NCI-H748 (cell line): Measurements from ENCODE around the gene CRIP2.
A peak's percentile ranks its signal among the peaks of the same experiment; 100 is the strongest.

Experiments
- DNase-seq: peaks from one replicate; lab custom pipeline; 2025; ENCODE audit not compliant: unreplicated experiment; lab: John Stamatoyannopoulos, UW

CRIP2 gene

DNA sequence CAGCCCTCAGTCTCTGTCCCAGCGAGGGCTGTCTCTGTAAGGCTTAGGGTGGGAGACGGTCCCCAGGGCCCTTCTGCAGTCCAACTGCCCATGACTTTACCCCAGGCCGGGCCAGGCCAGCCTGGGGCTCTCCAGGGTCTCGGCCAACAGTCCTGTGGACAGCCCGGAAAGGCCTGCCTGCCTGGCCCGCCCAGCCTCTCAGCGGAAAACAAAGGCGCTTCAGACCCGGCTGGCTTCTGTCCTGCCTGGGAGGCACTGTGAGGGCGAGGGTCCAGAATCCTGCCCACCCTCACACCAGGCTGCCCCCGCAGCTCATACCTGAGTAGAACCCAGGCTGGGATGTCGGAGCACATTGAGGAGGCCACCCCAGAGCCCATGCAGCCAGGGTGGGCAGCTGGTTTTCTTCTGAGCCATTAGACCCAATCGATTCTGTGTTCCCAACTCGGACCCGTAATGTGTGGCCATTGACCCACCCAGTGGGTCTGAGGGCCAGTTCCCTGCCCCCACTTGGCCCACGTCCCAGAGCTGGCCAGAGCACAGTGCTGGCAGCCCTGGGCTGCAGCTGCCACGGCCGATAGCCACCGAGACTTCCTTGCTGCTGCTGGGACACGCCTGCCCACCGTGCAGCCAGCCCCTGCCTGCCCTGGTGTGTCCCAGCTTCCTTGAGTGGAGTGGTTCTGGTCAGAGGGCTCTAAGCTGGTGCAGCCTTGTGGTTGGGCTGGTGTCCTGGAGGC, 1.6 kb downstream of the CRIP2 start:
- DNase-seq = no peak

DNA sequence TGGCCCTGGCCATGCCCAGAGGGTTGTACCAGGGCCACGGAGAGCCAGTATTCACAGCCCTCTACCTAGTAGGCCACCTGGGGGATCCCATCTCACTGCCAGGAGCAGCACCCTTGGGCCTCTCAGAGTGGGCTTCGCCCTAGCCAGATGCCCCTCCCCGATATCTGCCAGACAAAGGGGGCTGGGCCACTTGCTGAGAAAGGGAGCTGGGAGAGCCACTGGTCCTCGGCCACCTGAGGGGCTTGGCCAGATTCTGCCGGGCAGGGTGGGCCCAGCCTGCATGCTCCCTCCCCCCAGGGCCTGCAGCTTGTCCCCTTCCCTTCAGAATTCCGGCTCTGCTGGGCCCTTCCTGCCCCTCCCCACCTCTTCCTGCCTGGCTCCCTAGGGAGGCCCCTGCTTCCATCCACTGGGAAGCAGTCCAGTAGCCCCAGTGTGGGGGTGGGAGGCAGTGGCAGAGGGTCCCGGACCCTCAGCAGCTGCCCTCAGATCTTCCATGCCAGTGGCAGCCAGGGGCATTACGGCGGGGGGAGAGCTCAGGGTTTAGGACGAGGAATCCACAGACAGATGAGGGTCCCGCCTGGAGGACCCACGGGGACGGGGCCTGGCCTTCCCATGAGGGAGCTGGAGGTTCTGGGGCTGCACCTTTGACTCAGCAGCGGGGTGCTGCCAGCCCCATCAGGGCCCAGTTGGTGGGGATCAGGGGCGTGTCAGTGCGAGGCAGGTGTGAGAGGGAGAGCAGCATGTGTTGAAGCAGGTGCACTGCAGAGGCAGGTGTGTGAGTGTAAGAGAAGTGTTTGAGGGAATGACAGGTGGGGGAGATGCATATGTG, 2.4 kb downstream of the CRIP2 start:
- DNase-seq = no peak

DNA sequence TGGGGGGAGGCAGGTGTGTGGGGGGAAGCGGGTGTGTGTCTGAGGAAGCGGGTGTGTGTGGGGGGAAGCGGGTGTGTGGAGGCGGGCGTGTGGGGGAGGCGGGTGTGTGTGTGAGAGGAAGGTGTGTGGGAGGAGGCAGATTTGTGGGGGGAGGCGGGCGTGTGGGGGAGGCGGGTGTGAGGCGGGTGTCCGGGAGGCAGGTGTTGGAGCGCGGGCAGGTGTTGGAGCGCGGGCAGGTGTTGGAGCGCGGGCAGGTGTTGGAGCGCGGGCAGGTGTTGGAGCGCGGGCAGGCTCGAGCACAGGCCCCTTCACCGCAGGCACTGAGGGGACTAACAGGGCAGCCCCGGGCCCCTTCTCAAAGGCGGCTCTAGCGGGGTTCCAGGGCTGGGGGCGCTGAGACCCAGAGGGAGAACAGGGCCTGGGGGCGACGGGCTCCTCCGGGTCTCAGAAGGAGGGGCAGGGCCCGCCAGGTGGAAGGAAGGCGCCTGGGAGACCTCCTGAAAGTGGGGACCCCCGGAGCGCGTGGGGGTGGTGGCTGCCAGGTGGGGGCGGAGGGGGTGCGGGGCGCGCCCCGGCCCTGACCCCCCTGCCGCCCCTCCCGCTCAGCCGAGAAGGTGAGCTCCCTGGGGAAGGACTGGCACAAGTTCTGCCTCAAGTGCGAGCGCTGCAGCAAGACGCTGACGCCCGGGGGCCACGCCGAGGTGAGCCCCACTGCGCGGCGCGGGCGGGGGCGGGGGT, 3.2 kb downstream of the CRIP2 start:
- DNase-seq = peak; percentile 38

DNA sequence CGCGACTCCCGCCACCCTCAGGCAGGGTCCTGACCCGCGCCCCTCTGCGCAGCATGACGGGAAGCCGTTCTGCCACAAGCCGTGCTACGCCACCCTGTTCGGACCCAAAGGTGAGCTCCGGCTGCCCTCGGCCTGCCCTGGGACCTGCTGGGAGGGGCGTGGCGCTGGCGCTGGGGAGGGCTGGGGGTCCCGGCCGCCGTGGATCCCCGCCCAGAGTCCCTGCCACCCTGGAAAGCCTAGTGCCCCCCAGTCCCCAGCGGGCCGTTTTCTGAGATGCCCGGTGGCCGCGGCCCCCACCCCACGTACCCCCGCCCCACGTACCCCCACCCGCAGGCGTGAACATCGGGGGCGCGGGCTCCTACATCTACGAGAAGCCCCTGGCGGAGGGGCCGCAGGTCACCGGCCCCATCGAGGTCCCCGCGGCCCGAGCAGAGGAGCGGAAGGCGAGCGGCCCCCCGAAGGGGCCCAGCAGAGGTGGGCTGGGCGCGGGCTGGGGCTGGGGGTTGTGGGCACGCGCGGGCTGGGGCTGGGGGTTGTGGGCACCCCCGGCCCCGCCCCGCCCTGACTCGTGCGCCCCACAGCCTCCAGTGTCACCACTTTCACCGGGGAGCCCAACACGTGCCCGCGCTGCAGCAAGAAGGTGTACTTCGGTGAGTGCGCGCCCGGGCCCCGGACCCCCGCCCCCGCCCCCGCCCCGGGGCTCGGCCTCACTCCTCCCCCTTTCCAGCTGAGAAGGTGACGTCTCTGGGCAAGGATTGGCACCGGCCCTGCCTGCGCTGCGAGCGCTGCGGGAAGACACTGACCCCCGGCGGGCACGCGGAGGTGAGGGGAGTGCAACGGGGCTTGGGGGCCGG, 4.0 kb downstream of the CRIP2 start:
- no peak for DNase-seq

DNA sequence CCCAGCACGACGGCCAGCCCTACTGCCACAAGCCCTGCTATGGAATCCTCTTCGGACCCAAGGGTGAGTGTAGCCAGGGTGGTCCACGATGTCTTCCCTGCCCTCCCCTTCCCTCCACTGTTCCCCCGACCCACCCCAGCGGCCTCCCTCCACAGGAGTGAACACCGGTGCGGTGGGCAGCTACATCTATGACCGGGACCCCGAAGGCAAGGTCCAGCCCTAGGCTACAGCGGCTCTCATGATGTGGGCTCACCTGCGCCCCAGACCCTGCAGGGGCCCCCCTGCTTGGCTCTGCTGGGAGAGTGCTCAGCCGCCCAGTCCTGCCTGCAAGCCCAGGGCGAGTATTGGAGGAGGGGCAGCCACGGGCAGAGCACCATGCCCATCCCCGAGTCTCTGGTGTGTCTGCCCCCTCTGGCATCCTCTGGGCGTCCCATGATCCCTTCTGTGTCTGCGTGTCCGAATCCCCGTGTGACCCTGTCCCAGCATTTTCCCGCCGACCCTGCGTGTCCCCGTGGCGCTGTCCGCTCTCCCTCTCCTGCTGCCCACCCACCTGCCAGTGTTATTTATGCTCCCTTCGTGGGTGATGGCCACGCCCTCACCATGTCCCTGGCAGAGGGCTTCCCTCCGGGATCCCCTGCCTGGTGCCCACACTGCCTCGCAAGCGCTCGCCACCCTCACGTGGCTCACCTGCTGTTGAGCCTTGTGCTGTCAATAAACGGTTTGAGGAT, 5.0 kb downstream of the CRIP2 start:
- peak; percentile 31 for DNase-seq

DNA sequence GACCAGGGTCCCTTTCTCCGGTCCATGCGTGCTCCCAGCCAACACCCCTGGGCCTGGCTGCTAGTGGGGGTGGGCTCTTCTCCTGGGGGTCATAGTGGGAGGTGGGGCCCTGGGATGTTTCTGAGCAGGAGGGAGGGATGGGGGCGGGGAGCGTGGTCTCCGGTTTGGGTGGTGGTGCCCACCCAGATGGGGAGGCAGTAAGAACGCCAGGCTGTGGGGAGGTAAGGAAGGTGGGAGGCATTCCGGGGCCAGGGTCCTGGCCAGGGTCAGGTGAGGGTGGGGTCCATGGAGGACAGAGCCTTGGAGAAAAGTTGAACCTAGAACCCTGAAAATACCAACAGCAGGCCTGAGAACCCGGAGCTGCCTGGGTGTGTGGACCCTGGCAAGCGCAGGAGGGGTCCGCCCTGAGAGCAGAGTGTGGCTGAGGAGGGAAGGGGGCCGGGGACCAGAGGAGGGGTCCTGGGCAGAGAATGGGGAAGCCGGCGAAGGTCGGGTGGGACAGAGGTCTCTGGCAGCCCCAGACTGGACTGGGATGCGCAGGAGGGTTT, 5.7 kb downstream of the CRIP2 start:
- no peak for DNase-seq

DNA sequence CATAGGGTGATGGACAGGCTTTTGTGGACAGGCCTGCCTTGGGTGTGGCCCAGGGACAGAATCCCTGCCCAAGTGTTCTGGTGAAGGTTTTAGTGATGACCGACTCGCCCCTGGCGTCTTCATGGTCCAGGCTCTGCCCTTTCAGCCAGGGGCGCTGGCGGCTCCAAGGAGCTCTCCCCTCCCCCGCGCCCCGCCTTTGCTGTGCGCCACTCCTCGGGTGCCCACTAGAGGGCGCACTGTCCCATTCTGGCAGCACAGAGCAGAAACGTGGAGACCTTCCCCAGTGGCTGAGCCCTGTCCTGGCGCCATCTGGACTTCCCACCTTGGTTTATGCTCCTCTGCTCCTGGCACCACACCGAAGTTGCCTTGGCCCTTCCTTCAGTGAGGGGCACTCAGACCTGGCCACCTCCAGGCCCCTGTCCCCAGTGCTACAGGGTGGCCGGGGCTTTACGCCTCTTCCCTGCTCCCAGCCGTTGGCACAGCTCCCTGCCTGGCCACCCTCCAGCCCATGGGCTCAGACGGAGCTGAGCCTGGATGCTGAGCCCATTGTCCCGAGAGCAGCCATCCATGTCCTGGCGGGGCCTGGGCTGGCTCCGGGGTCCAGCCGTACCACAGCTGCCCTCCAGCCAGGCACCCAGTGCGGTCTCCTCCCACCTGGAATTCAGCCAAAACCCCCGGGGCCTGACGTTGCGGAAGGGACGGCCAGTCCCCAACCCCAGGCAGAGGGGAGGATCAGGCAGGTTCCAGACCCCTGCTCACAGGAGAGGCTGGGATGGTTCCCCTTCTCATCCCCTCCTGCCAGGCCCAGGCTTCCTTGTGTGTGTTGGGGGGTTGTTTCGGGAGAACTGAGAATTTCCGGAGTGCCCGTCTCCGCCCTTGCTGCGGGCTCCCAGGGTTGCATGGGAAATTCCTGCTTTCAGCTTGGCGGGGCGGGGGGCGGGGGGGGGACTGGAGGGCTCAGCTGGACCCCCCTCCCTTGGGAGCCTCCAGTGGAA, 6.5 kb downstream of the CRIP2 start:
- DNase-seq = peak; percentile 93

DNA sequence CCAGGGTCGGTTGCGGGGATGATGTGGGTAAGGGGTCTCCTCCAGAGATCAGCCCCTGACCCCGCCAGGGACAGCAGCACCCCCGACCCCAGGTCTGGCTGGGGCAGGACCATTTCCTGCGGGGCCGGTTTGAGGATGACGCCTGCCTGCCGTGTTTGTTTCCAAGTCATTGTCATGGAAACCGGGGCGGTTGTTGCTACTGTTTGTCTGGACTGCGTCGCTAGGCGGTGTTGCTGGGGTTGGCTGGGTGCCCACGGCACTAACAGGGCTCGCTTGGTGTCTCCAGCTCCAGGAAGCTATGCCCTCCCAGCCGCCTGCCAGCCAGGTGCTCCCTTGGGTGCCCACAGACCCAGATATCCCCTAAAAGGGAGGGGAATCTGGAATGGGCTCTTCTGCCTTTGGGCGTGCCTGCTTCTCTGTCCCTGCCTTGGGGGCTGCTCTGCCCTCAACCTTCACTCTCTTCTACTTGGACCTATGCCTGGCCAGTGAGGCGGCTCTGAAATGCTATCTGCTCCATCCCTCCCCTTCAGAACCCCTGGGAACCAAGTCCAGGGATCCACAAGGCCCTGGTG, 7.4 kb downstream of the CRIP2 start:
- DNase-seq = peak; percentile 99

DNA sequence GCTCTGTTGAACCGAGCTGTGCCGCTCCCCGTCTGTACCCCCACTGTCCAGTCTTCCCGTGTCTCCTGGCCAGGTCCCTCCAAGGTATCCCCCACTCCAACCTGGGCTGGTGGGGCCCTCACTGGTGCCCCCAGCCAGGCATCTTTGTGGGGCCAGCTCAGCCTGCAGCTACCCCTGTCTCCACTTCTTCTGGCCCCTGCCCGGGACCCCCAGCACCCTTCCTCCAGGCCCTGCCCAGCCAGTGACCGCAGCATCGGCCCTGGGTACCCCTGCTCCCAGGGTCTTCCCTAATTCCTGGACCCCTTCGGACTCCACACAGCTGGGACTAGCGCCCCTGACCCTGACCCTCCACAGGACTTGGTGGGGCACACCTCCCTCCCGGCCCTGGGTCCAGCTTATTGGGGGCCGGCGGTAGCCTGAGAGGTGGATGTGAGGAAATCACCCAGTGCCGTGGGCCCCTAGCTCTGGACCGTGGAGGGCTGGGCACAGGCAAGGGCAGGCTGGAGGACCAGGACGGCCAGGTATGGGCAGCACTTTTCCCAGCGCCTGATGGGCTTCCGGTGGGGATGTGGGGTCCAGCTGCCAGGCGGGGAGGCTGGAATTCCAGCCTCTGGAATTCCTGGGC, 8.0 kb downstream of the CRIP2 start:
- no peak for DNase-seq

DNA sequence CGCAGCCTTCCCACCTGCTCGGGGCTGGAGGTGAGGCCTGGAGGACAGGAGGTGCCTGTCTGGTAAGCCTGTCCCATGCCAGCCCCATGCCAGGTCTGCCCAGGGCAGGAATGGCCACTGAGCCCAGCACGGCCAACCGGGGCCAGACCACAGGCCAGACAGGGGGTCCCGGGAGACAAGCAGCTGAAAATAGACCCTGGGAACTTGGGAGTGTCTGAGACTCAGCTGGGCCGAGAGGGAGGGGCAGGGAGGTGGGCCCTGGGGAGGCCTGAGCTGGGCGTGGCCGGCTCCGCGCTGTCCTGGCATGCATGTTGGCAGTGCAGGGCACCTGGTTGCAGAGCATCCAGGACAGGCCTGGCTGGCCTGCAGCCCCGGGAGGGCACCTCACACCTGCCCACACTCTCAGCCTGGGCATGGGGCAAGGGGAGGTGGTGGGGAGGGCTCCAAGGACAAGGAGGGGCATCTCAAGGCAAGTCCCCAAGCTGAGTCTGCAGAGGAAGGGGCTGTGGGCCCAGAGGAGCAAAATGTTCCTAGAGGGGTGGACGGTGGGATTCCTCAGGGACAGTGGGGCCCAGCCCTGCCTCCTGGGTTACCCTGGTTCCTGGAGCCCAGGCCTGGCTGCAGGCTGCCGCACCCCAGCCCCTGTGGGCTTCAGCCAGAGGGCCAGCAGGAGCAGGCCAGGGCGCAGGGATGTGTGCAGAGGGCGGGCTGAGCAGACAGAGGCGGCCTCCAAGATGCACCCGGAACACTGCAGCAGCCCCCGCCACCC, 8.9 kb downstream of the CRIP2 start:
- DNase-seq = no peak

DNA sequence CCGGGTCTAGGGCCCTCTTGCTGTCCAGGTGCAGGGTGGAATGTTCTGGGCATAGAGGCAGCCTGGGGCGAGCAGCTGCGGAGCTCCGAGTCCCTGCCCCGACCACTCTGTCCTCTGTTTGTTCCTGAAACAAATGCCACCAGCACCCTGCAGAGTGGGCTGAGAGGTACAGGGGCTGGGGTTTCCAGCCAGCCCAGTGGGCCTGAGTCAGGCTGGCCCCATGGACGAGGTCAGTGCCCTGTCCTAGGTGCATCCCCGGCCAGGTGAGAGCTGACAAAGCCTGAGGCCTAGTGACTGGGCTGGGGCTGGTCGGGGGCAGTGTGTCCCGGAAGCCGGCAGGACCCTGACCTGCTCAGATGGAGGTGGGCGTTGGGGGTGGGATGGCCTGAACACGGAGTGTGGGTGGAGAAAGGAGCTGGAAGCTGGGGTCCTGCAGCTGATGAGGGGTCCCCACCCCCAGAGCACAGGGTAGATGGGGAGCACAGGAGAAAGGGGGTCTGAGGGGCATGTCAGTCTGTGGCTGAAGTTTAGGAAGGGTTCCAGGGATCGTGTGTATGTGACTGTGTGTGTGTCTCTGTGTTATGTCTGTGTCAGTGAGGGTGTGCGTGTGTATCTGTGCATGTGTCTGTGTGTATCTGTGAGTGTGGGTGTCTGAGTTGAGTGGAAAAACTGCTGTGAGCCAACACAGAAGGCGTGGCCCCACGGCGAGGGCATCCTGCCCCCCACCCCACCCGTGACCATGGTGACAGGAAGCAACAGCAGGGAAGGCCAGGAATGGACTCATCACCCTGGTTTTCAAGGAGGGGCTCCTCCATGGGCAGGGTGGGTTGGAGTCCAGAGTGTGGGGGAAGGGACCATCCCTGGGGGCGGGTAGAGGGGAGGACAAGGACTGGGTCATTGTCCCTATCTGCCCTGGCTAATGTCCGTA, 9.7 kb downstream of the CRIP2 start:
- no peak for DNase-seq

DNA sequence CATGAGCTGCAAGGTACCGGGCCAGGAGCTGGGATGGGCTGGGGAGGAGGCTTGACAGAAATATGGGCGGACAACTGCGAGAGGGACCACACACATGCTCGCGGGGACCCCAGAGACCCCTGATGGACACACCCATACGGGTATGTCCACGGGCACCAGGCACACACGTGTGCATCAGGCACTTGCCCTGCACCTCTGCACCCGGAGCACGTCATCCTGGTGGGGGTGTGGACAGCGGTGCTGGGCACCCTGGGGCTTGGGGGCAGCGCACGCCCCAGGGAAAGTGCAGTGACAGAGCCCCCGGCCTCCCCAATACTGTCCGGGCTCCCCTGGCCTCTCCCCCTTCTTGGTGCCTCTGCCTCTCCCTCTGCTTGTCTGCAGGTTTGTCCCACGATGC, 10.4 kb downstream of the CRIP2 start:
- DNase-seq = no peak

DNA sequence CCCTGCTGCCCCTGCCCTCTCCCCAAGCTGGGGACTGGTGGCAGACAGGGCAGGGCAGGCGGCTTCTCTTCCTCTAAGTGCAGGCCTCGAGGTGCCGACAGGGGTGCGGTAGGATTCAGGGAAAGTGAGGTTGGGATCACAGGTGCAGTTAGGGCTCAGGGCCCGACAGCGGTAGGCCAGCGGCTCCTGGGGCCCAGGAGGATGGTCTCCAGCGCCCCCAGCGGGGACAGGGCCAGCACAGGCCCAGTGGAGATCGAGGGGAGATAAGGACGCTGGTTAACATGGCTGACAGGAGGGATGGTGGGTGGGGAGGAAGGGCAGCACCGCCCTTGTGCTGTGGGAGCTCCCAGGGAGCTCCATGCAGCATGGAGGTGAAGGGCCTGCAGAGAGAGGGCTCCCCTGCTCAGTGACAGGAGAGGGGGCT, 11.1 kb downstream of the CRIP2 start:
- DNase-seq = peak; percentile 31

DNA sequence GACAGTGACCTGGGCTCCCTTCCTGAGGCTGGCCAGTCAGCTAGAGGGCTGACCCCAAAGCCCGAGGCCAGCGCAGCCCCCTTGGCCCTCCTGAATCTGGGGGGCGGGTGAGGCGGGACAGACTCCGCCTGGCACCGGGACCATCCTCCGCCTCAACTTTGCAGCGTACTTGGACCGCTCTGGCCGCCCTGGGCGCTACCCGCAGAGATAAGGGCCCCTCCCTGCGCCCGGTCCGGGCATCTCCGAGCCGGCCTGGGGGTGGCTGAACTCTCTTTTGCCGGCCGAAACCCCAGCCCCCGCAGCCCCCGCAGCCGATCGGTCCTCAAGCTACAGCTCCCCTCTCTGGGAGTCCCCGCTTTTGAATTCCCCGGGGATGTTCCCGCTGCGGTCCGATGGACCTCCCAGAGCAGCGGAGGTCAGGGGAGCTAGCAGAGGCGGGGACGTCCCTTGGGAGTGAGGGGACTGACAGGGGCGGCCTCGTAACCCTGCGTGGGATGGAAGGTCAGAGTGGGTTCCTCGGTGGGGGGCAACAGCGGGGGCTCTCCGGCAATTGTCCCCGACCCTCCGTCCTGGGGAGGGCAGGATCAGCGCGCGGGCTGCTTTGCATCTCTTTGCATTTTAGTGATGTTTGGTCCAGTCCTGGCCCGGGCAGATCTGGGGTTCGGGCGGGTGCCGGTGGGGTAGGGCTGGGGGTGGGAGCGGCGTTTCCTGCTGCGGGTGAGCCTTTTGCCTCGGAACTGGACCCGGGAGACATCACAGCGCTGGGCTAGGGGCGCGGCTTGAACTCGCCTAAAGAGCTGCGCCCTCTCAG, 11.7 kb downstream of the CRIP2 start, which contains the start of gene CRIP1:
Gene CRIP1, plus strand, starts transcription at position 724 of the 811 bp plus-strand sequence. CDS start 374 bp downstream, outside the sequence.
- DNase-seq = no peak

DNA sequence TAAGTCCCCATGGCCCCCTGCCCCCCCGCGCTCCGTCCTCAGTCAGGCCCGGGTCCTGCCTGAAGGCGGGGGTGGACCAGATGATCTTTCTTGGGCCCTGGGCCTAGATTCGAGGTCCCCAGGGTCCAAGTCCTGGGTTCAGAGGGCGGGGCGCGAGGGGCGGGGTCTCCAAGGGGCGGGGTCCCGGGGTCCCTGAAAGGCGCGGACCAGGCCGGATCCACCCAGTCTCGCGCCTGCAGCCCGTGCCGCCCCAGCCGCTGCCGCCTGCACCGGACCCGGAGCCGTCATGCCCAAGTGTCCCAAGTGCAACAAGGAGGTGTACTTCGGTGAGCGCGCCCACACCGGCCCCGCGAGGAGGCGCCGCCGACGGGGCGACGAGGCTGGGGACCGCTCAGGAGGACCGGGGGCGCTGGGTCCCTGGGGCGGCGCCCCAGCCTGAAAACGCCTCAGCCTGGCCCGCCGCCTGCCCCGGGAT, 12.4 kb downstream of the CRIP2 start:
- DNase-seq = peak; percentile 65
